Adrenal gland (tissue), 12 donors: ENCODE results near the gene HMGN4. TPM values are rescaled to one million over a fixed set of nuclear protein-coding genes. Genes with fewer than 3 reads are reported as not detected.

Experiments
- DNase-seq, 7 donors: peaks; one replicate each; pipeline ENCODE4 v3.0.0-alpha.2; 2019 to 2020
- H3K27ac ChIP-seq, 5 donors: fragments of 200-600 bp; sonication (generic) in 4 of 5; 1 replicate in 3 of 5; 2 replicates in 2 of 5; pipeline versions ENCODE4 v1.5.1 to v1.8.0; 2016 to 2020; ENCODE audit warnings: mild to moderate bottlenecking in 1 of 5
- H3K27me3 ChIP-seq: fragments of 200-600 bp; 2 replicates; pipeline ENCODE4 v1.8.0; 2021
- H3K36me3 ChIP-seq, 2 donors: fragments of 200-600 bp; replicated peaks in 1 of 2; 1 replicate in 1 of 2; 2 replicates in 1 of 2; pipeline versions ENCODE4 v1.5.1 to v1.8.0; 2018 to 2022
- H3K4me1 ChIP-seq, 2 donors: fragments of 200-600 bp; replicated peaks in 1 of 2; 1 replicate in 1 of 2; 2 replicates in 1 of 2; pipeline versions ENCODE4 v1.5.1 to v1.8.0; 2018 to 2021
- H3K4me3 ChIP-seq, 4 donors: fragments of 200-600 bp; sonication (generic) in 3 of 4; one replicate each; pipeline ENCODE4 v1.5.1; 2016 to 2018
- H3K9me3 ChIP-seq, 3 donors: fragments of 200-600 bp; sonication (generic) in 1 of 3; replicated peaks in 1 of 3; 1 replicate in 2 of 3; 2 replicates in 1 of 3; pipeline versions ENCODE4 v1.5.1 to v1.8.0; 2016 to 2021
- CTCF ChIP-seq, 6 experiments: fragments of 450-650 bp in 4 of 6; fragments of 200-600 bp in 2 of 6; sonication (generic) in 1 of 6; IDR thresholded peaks; 1 replicate in 5 of 6; 2 replicates in 1 of 6; pipeline versions ENCODE4 v1.5.1 to v1.8.0; 2016 to 2021; ENCODE audit warnings: antibody characterized with exemption in 6 of 6, mild to moderate bottlenecking in 2 of 6, moderate library complexity in 1 of 6
- POLR2A ChIP-seq, 2 donors: fragments of 450-650 bp; IDR thresholded peaks; one replicate each; pipeline ENCODE4 v1.6.1; 2017; ENCODE audit warnings: antibody characterized with exemption in 2 of 2, mild to moderate bottlenecking in 2 of 2, moderate library complexity in 1 of 2
- WGBS, 4 donors: extraction: QIAGEN DNeasy Blood & Tissue Kit in 2 of 4; methylation state at CpG; one replicate each; pipeline versions ENCODE4 v1.1.5 to v1.1.7; 2013 to 2017; 5-methylcytosine and 5-hydroxymethylcytosine counted together
- intact Hi-C, 2 donors: fragments of 100-400 bp; cut with DNase I; formaldehyde crosslinking; loops; one replicate each; pipeline versions ENCODE4 v1.14.1 to v1.15.0; 2022 to 2023
- polyA plus RNA-seq, 3 donors: library from polyadenylated mRNA; stranded (reverse); fragments of 200-250 nt in 2 of 3; fragments of 350-450 nt in 1 of 3; fragmentation: Illumina TruSeq in 1 of 3; extraction: RNeasy Lipid Tissue Mini Kit (QIAGEN cat#74804) in 1 of 3; gene quantifications; one replicate each; pipeline ENCODE4 v1.2.3, GENCODE V29; 2013 to 2014
- total RNA-seq, 9 donors: library from RNA; depleted of rRNA in 4 of 9; stranded (reverse); fragments of >200 nt in 4 of 9; fragments of 120-200 nt in 1 of 9; fragmentation: NEBNext Ultra II Directional in 1 of 9; extraction: Animal tissue kit (Norgen Biotek cat#: 25700) in 1 of 9; gene quantifications; one replicate each; pipeline versions ENCODE4 v1.1.0 to v1.2.4, GENCODE V29; 2013 to 2023
- donor health status: healthy with polysubstance abuse.
- donor health status: Bipolar disorder and iron deficiency.
- donor health status: DM: yes; HTN: yes; CAD: no.
- donor health status: DM: no; HTN: no; CAD: no.
- donor health status: DM: no; HTN: no; CAD: no.
- donor health status: DM: yes; HTN: yes; CAD: no.

The HMGN4 gene
- total and polyA plus RNA-seq, 12 donors, result 13.9 to 68.9 (median 46.2) TPM

DNA sequence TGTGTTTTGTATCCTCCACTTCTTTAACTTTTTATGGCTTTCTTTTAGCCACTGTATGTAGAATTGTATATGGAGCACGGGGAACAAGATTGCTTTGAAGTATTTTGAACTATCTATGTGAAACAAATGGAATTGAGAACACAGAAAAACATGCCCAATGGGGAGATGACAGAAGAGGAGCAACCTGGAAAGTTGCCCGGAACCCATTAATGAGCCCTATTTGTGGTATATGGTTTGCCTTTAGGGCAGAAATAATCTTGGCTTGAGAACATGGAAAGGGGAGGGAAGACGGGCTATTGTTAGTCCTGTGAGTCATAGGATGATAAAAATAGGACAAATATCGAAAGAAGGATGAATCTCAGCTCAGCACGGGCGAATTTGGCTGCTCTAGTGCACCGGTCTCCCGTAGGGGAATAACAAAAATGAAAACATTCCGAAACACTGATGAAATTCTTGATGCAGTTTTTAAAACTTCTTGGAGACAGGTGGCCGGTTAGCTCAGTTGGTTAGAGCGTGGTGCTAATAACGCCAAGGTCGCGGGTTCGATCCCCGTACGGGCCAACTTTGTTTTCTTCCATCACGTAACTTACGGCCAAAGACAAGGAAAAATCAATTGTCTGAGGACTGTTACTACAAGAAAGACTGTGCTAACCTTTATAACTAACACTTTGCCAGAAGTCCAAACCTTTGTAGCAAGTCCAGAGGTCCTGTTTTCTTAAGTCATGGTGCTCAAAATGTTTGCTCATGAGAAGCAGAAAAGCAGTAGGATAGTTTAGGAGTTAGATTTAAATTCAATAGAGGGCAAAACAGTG lies 15.7 kb downstream of the HMGN4 start:
- no peaks in the 10 kb centered on the region for H3K36me3 ChIP-seq
- no peaks in the 10 kb centered on the region for H3K9me3 ChIP-seq
- intact Hi-C loops, result loop anchor here in 1 of 2 donors (10.0 kb wide), 1 partner anchor 239 kb away; no protein-coding TSS in a partner anchor
- peak; percentile 78 to 95 (median 82) for DNase-seq
- WGBS, 4 donors, result 0 to 1% (median 0%) methylated on average over 19 of the region's 19 CpGs
- peak overlapping the region in 3 of 4 donors; percentile 3 to 49 (median 18) for H3K4me3 ChIP-seq
- no peaks in the 10 kb centered on the region for H3K27me3 ChIP-seq
- H3K4me1 ChIP-seq, result peaks cover 3 to 13% of the 10 kb centered on the region in 2 donors
- no peak for TF ChIP-seq POLR2A (IDR thresholded peaks at IDR 0.05)
- no peak for TF ChIP-seq CTCF (IDR thresholded peaks at IDR 0.05)
- H3K27ac ChIP-seq, result peak overlapping the region in 4 of 5 donors; percentile 59 to 75 (median 72)

DNA sequence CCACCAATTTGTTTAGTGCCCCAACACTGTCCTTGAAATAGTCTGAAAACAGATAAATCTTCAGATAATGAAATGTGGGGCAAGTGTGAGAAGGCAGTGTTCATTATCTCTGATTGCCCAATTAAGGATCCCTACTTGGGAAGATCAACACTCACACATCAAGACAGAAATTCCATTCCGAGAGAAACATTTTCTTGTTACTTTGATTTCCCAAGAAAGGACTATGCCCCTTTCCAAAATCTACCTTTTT lies 16.2 kb downstream of the HMGN4 start:
- Histone ChIP-seq H3K4me3 (peak overlapping the region in 1 of 4 donors; percentile 49), H3K4me1 (peaks cover 3 to 13% of the 10 kb centered on the region in 2 donors), H3K27ac (peak overlapping the region in 4 of 5 donors; percentile 38 to 75 (median 72)), H3K27me3 (no peaks in the 10 kb centered on the region), H3K9me3 (no peaks in the 10 kb centered on the region), H3K36me3 (no peaks in the 10 kb centered on the region)
- TF ChIP-seq POLR2A (IDR thresholded peaks at IDR 0.05) (peak in 1 of 2 donors; percentile 11), CTCF (IDR thresholded peaks at IDR 0.05) (no peak)
- intact Hi-C loops, result loop anchor here in 1 of 2 donors (10.0 kb wide), 1 partner anchor 240 kb away; no protein-coding TSS in a partner anchor
- WGBS, 4 donors, result 13 to 26% (median 21%) methylated on average over 1 of the region's 1 CpG
- no peak for DNase-seq

DNA sequence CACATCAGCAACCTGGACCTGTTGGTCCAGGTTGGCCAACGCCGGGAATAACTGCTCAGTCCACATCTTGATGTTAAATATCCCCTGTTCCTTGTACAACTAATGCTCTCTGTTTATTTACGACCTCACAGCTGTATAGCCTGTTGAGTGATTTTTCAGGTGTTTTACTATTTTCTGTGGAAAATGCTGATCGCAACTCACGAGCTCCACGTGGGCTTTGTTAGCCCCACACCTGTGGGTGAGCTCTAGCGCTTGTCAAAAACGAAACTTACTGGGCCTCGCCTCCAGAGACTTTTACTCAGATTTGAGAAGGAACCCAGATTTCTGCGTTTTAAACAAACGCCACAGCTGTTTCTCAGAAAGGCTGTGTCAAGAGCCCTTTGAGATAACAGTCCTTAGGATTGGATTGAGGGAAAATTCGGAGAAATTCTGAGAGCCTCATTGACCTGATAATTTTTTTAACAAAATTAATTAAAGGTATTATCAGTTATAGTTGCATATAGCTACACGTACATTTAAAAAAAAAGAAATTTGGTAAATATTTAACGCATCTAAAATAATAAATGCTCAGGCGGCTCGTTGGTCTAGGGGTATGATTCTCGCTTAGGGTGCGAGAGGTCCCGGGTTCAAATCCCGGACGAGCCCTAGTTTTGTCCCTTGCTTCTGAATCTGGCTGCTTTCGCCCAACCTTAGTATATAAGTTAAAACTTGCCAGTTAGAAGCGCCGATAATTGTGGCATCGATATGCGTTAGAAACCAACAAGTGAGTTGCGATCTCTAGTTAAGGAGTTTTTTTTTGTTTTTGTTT lies 16.7 kb downstream of the HMGN4 start:
- intact Hi-C loops, result loop anchor here in 1 of 2 donors (10.0 kb wide), 1 partner anchor 240 kb away; no protein-coding TSS in a partner anchor
- H3K27ac ChIP-seq, result peak overlapping the region in 4 of 5 donors; percentile 38 to 75 (median 72)
- TF ChIP-seq POLR2A (IDR thresholded peaks at IDR 0.05), result no peak
- TF ChIP-seq CTCF (IDR thresholded peaks at IDR 0.05), result no peak
- no peaks in the 10 kb centered on the region for H3K36me3 ChIP-seq
- H3K27me3 ChIP-seq, result no peaks in the 10 kb centered on the region
- peak overlapping the region in 1 of 4 donors; percentile 49 for H3K4me3 ChIP-seq
- no peaks in the 10 kb centered on the region for H3K9me3 ChIP-seq
- H3K4me1 ChIP-seq, result peaks cover 3 to 13% of the 10 kb centered on the region in 2 donors
- 13 to 15% (median 14%) methylated on average over 27 of the region's 27 CpGs for WGBS, 4 donors
- DNase-seq, result no peak
